ENCODE measurements around the gene TMEM147. TPM values are rescaled to one million over a fixed set of nuclear protein-coding genes. Genes with fewer than 3 reads are reported as not detected.

Gene TMEM147
- total RNA-seq, 1 experiment from 2014 or later = 157 TPM

- CTCF ChIA-PET = no interaction called here
- Histone ChIP-seq H3K9me3 (ENCODE audit: control insufficient read depth, insufficient read depth, low read depth, low read length) (no peaks in the 10 kb centered on the region), H3K4me3 (ENCODE audit: low read depth in 2 of 2, low read length in 2 of 2) (no peak overlapping the region), H3K4me1 (ENCODE audit: control insufficient read depth, insufficient read depth, low read length) (peaks cover 3% of the 10 kb centered on the region; the same call in 1 of the 2 replicates), H3K27me3 (ENCODE audit: control insufficient read depth, insufficient read depth, low read length) (no peaks in the 10 kb centered on the region), H3K36me3 (ENCODE audit: control insufficient read depth, insufficient read depth, low read length) (no peaks in the 10 kb centered on the region), H3K27ac (ENCODE audit: low read length) (no peak overlapping the region)
- POLR2A ChIA-PET = no interaction called here
- no TSS peak for BruUV-seq (replicated peaks)
- in situ Hi-C loops (cut with HindIII; ENCODE audit: low pct_unique_long_range_greater_than_20kb, low sequenced_read_pairs) = no loop called here
- ATAC-seq (no peak), DNase-seq (ENCODE audit: low read depth, low spot score) (no peak)
- TF ChIP-seq POLR2AphosphoS5 (IDR thresholded peaks at IDR 0.05; ENCODE audit: low read depth, low read length) (no peak), CTCF (IDR thresholded peaks at IDR 0.05) (no peak), TCF7L2 (IDR thresholded peaks at IDR 0.05; ENCODE audit: low read depth, low read length) (no peak), REST (IDR thresholded peaks at IDR 0.05; ENCODE audit: insufficient read depth in 1 of 2, low read depth in 2 of 2, low read length in 1 of 2) (no peak), SIN3A (IDR thresholded peaks at IDR 0.05; ENCODE audit: borderline replicate concordance, insufficient read depth, low read depth, low read length) (no peak)
- intact Hi-C loops (cut with micrococcal nuclease; ENCODE audit: unreplicated experiment) = no loop called here
These were observed 15.9 kb upstream of the TMEM147 start for GRCh38 chr19:35529241-35530218.

GRCh38 chr19:35531291-35531690 lies 14.1 kb upstream of the TMEM147 start:
- Histone ChIP-seq H3K27ac (ENCODE audit: low read length) (no peak overlapping the region), H3K27me3 (ENCODE audit: control insufficient read depth, insufficient read depth, low read length) (no peaks in the 10 kb centered on the region), H3K9me3 (ENCODE audit: control insufficient read depth, insufficient read depth, low read depth, low read length) (no peaks in the 10 kb centered on the region), H3K4me1 (ENCODE audit: control insufficient read depth, insufficient read depth, low read length) (peaks cover 4% of the 10 kb centered on the region; the same call in 1 of the 2 replicates), H3K4me3 (ENCODE audit: low read depth in 2 of 2, low read length in 2 of 2) (no peak overlapping the region), H3K36me3 (ENCODE audit: control insufficient read depth, insufficient read depth, low read length) (no peaks in the 10 kb centered on the region)
- DNase-seq (ENCODE audit: low read depth, low spot score) = no peak
- intact Hi-C loops (cut with micrococcal nuclease; ENCODE audit: unreplicated experiment) (no loop called here), in situ Hi-C loops (cut with HindIII; ENCODE audit: low pct_unique_long_range_greater_than_20kb, low sequenced_read_pairs) (no loop called here)
- no peak for TF ChIP-seq REST (IDR thresholded peaks at IDR 0.05; ENCODE audit: insufficient read depth in 1 of 2, low read depth in 2 of 2, low read length in 1 of 2)
- no peak for TF ChIP-seq CTCF (IDR thresholded peaks at IDR 0.05)
- no peak for TF ChIP-seq SIN3A (IDR thresholded peaks at IDR 0.05; ENCODE audit: borderline replicate concordance, insufficient read depth, low read depth, low read length)
- no peak for TF ChIP-seq TCF7L2 (IDR thresholded peaks at IDR 0.05; ENCODE audit: low read depth, low read length)
- TF ChIP-seq POLR2AphosphoS5 (IDR thresholded peaks at IDR 0.05; ENCODE audit: low read depth, low read length) = no peak
- ChIA-PET POLR2A (no interaction called here), CTCF (no interaction called here)
- no peak for ATAC-seq
- no TSS peak for BruUV-seq (replicated peaks)

Measured in Panc1 (cell line).